GM12892 (cell line): ENCODE data around the gene IL17B.

Experiments
- DNase-seq: peaks from one replicate; pipeline ENCODE4 v3.0.0; 2011; ENCODE audit not compliant: insufficient read length
- FAIRE-seq: peaks from 2 replicates; lab custom pipeline; 2011; peaks lifted over from hg19 to GRCh38; lab: Jason Lieb, UNC
- POLR2A ChIP-seq: IDR thresholded peaks from 2 replicates; pipeline ENCODE4 v1.6.1; 2011; ENCODE audit warnings: low read depth, low read length, control low read depth
- POLR2AphosphoS5 ChIP-seq: IDR thresholded peaks from 2 replicates; pipeline ENCODE4 v1.6.1; 2011; ENCODE audit warnings: low read depth, low read length, control low read depth
- TAF1 ChIP-seq: IDR thresholded peaks from 2 replicates; pipeline ENCODE4 v1.6.1; 2011; ENCODE audit warnings: low read depth, mild to moderate bottlenecking, control low read depth, low read length, borderline replicate concordance

Gene IL17B

GRCh38 chr5:149412783-149413476 is 33.8 kb upstream of the IL17B start:
- TF ChIP-seq POLR2A (no peak), TAF1 (no peak), POLR2AphosphoS5 (no peak)
- DNase-seq: no peak
- FAIRE-seq: no peak

GRCh38 chr5:149411738-149412519 is 32.8 kb upstream of the IL17B start:
- FAIRE-seq (no peak), DNase-seq (no peak)
- TF ChIP-seq TAF1: no peak
- no peak for TF ChIP-seq POLR2A
- no peak for TF ChIP-seq POLR2AphosphoS5

- FAIRE-seq: no peak
- no peak for TF ChIP-seq TAF1
- TF ChIP-seq POLR2AphosphoS5: no peak
- no peak for TF ChIP-seq POLR2A
- no peak for DNase-seq
Measured at GRCh38 chr5:149410721-149411432, 31.8 kb upstream of the IL17B start.

- no peak for FAIRE-seq
- TF ChIP-seq POLR2A: no peak
- TF ChIP-seq TAF1: no peak
- TF ChIP-seq POLR2AphosphoS5: no peak
- DNase-seq: no peak
Measured at GRCh38 chr5:149410071-149410470, 31.0 kb upstream of the IL17B start.

- no peak for TF ChIP-seq POLR2AphosphoS5
- no peak for TF ChIP-seq TAF1
- no peak for TF ChIP-seq POLR2A
- DNase-seq (no peak), FAIRE-seq (no peak)
Measured at GRCh38 chr5:149409268-149409948, 30.3 kb upstream of the IL17B start.

- FAIRE-seq (no peak), DNase-seq (no peak)
- TF ChIP-seq TAF1: no peak
- no peak for TF ChIP-seq POLR2A
- no peak for TF ChIP-seq POLR2AphosphoS5
Measured at GRCh38 chr5:149408252-149409099, 29.4 kb upstream of the IL17B start.

GRCh38 chr5:149407323-149408251 is 28.5 kb upstream of the IL17B start:
- FAIRE-seq: no peak
- no peak for DNase-seq
- TF ChIP-seq POLR2AphosphoS5: no peak
- no peak for TF ChIP-seq POLR2A
- no peak for TF ChIP-seq TAF1

GRCh38 chr5:149406979-149407306 is 27.9 kb upstream of the IL17B start:
- DNase-seq: no peak
- TF ChIP-seq POLR2AphosphoS5 (no peak), TAF1 (no peak), POLR2A (no peak)
- no peak for FAIRE-seq

- DNase-seq (no peak), FAIRE-seq (no peak)
- no peak for TF ChIP-seq TAF1
- no peak for TF ChIP-seq POLR2AphosphoS5
- no peak for TF ChIP-seq POLR2A
Measured at GRCh38 chr5:149406203-149406978, 27.3 kb upstream of the IL17B start.
